Islet precursor cell (in vitro differentiated cells): Measurements from ENCODE around the gene USP6.
A peak's percentile ranks its signal among the peaks of the same experiment; 100 is the strongest.
"Not testable (repeated sequence)": the region's sequence is repeated elsewhere in the genome, so short reads cannot be mapped to it uniquely, and the experiment has no call there.

Experiments
- DNase-seq: peaks from one replicate; pipeline ENCODE4 v3.0.0-alpha.2; 2018

The USP6 gene

DNA sequence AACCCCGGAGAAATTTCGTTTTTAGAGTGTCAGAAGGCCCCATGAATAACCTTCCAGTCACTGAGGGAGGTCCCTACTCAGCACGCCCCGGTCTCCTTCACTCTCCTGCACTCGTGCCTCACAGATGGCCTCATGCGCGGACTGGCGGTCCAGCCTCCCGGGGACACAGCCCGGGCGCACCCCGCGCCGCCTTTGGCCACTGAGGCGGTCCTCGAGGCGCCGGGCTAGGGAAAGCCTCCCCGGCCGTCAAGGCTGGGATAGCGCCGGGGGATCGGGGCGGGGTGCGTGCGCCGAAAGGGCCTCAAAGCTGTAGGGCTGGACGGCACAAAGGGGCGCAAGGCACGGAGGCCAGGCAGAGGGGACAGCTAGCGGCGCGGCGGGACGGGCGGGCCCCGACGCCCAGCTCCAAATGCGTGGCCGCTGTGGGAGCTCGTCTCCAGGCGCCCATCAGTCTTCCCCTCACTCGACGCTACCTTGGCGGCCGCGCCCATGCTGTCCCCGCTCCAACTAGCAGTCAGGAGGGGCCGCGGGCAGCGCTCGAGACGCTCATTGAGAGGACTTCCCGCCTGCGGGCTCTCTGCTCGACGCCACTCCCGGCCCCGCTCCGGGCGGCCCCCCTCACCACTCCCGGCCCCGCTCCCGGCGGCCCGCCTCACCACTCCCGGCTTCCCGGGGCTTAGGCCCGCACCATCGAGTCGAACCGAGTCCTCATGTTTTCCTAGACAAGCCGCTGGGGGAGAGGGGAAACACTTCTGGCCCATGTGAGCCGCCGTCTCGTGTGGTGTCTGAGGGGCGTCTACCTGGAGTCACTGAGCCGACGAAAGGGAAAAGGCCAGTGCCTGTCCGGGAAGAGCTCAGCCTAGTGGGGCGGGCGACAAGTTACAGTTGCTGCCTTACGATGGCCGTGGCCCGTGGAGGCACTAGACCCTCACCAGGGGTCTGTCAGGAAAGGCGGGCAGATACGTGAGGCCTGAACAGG, at the start of gene USP6:
USP6 (plus strand) TSS at position 360 of the 979 bp plus-strand sequence. CDS start 14,336 bp downstream, outside the sequence.
- peak; percentile 52 for DNase-seq

DNA sequence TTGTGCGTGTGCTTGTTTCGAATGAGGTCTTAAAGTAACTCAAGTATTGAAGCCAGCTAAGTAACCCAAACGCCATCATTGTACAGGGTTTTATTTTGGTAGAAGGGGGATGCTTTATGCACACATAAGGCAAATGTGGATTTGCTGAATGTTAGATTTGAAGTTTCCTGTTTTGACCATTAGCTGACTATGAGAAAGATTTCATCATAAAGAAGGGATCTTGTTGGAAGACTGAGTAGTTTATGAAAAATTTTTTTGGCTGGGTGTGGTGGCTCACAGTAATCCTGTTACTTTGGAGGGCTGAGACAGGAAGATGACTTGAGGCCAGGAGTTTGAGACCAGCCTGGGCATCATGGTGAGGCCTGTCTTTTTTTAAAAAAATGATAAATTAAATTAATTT, 47.6 kb upstream of the USP6 start:
- no peak for DNase-seq

DNA sequence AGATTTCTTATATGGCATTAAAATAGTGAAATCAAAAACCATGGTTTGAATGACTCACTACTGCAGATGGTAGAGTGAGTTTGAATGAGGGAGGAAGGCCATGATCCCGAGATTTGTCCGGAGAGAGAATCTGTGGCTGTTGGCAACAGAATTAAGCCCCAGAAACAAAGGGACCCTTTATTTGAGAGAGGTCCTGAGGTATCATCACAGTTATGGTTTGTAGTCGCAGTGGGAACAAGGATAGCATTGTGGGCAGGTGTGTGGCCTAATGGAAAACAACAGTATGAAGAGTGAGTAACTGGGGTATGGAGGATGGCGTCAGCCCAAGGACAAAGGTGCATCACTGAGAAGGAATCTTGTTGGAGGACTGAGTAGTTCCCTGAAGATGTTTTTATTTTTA, 46.1 kb upstream of the USP6 start:
- DNase-seq: no peak

GRCh38 chr17:5075472-5075871, 40.4 kb upstream of the USP6 start:
- DNase-seq: not testable (repeated sequence)

- not testable (repeated sequence) for DNase-seq
Measured at GRCh38 chr17:5077275-5077674, 38.6 kb upstream of the USP6 start.

GRCh38 chr17:5077781-5078105, 38.1 kb upstream of the USP6 start:
- no peak for DNase-seq

DNA sequence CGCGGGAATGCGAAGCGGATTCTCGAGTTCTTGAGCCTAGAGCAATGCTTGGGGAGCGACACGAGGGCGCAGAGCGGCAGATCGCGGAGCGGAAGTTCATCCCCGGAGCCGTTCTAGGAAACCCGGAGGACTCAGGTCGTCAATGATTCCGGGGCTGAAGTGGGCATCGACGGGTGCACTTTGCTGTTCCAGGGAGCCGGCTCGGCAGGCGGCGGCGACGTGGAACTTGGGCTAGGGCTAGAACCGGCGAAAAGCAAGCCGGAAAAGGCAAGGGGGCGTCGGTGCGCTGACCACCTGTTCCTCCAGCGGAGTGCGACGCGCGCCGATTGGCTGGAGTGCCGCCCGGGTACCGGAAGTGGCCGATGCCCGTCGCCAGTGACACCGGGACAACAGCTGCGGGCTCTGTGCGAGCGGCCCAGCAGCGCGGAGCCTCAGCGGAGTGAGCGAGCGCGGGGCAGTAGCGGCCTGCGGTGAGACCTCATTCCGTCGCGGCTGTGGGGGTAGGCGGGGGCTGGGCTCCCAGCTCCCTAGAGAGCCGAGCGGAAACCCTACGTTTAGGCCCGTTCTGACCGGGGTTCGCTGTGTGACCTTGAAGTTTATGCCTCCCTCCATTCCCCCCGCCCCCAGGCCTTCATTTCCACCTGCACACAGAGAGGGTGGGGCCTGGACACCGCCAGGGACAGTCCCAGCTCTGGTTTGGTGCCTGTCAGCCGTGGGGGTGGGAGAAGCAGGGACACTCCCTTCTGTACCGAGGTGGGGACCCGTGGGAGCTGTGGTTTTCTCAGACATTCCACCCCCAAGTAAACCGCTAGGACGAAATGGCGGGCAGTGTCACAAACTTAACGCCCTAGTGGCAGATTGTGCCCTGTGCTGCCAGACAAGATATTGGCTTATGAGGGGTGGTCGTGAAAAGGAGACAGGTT, 37.5 kb upstream of the USP6 start, which contains the start of gene ZFP3:
ZFP3 (plus strand) TSS at position 362 of the 923 bp plus-strand sequence. CDS start 13,038 bp downstream, outside the sequence.
- DNase-seq: no peak

DNA sequence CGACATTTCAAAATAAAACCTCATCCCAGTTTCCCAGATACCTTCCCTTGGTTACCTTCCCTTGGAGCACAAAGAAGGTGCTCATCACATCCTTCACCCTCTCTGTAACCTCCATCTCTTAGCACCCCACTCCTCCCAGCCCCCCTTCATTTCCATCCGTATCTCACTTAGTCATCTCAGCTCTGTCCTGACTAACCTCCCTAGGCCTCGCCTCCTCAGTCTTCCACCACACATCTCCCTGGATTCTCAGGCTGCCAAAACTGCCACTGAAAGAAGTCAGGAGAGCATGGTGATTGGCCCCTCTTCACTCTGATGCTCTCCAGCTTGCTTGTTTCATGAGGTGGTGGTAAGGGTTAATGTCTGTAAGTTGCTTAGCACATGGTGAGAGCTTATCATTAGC, 35.2 kb upstream of the USP6 start:
- no peak for DNase-seq

- DNase-seq: no peak
Measured at GRCh38 chr17:5092218-5093010, 23.4 kb upstream of the USP6 start.

GRCh38 chr17:5096731-5097100, 19.1 kb upstream of the USP6 start:
- no peak for DNase-seq

DNA sequence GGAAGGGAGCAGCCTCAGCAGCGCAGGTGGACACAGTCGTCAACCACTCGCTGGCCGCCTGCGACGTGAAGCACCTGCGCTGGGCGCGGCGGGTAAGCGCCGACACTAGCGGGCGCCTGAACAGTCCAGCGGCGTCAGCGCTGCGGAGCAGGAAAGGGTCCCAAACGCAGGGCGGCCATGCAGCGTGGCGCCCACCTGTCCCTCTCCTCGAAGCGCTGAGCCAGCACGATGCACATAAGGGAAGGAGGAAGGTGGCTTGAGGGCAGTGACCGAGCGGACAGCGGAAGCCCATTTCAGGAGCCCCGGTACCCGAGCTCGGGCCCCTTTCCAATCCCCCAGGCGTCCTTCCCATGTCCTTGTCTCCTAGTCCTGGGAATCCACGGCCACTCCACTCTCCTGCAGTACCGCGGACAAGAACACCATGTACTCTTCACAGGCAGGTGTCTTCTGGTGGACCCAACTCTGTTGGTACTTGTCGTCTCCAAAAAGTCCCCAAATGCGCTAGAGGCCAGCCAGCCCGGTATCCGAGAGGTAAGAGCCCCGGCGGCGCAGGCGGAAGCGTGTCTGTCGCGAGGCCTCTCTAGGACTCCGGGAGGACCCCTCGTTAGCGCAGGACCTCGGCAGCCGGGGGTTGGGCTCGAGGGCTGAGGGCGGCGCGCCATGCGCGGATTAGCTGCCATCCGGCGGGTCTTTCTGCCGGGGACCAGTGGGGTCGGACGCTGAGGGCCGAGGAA, 18.6 kb upstream of the USP6 start:
- peak; percentile 88 for DNase-seq

GRCh38 chr17:5099271-5099670, 16.6 kb upstream of the USP6 start:
- DNase-seq: no peak

- no peak for DNase-seq
Measured at GRCh38 chr17:5100832-5101231, 15.0 kb upstream of the USP6 start.

- no peak for DNase-seq
Measured at GRCh38 chr17:5110816-5111215, 5.0 kb upstream of the USP6 start.

DNA sequence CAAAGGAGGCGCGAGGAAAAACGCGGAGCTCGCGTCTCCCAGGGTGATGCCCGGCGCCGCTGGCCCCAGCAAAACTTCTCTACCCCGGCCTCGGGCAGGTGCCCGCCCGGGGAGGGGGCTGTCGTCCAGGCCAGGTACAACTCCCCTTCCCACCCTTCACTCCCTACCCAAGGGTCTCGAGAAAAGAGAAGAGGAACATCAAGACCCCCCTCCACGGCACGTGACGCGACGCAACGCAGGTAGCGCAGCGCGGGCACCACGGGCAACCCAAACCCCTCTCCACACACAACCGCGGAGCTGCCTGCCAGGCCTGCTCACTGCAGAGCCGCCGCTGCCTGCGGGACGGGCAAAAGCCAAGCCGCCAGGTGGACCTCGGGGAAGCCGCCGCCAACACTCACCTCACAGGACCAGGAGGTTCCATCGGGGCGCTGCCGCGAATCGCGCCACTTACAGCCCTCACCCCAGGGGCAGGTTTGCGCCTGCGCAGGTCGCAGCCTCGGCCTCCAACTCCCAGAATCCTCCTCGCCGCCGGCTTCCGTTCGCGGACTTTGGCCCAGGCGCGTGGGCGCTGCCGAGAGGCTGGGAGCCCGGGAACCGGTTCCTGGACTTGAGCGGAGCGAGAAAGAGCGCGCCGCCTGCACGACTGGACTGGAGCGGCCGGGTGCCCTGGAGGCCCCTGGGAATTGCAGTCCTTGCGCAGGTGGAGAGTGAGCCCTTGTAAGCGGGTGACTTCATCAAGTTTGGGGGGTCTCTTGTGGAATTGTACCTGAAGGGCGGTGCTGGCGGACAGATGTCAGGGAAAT, 4.2 kb upstream of the USP6 start, which contains the start of gene ZNF232:
ZNF232 (minus strand) TSS at position 477 of the 803 bp plus-strand sequence; CDS start at position 421, 56 bp downstream.
- DNase-seq: peak; percentile 99

- no peak for DNase-seq
Measured at GRCh38 chr17:5118219-5118618, 2.4 kb downstream of the USP6 start.

DNA sequence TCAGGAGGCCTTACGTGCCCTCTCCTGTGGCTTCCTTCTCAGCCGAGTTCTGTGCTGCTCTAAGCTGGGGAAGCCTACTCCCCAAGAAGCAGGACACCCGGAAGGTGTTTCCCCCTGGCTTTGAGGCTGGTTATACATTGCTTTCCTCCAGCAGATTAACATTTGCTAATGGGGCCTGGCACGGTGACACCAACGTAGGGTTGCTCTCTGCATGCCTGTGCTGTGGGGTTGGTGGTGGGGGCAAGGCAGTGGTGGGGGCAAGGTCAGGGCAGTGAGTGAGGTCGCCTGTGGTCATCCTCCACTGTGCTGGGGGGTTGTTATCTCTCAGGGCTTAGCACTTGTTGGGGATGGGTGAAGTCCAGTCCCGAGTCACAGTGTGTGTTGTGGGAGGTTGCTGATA, 4.2 kb downstream of the USP6 start:
- DNase-seq: peak; percentile 41

GRCh38 chr17:5120436-5121185, 4.8 kb downstream of the USP6 start:
- peak; percentile 44 for DNase-seq

GRCh38 chr17:5121186-5121841, 5.5 kb downstream of the USP6 start:
- peak; percentile 50 for DNase-seq

DNA sequence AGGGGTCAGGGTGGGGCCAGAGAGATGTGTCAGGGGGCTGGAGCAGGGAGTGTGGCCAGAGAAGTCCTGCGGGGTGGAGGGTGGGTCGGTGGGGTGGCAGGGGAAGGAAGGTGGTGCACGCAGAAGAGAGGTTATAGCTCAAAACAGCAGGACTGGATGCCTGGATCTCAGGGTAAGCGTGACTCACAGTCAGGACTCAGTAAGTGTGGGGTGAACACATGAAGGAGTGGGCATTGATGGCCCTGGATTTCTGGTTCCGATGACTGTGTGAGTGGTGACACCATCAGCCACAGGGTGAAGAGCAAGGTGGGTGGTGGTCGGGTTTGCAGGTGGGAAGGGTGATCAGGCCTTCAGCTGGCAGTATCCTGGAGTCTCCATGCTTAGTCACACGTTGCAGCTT, 6.2 kb downstream of the USP6 start:
- peak; percentile 49 for DNase-seq
